ENCODE results near the gene GPRC5D.

DNA sequence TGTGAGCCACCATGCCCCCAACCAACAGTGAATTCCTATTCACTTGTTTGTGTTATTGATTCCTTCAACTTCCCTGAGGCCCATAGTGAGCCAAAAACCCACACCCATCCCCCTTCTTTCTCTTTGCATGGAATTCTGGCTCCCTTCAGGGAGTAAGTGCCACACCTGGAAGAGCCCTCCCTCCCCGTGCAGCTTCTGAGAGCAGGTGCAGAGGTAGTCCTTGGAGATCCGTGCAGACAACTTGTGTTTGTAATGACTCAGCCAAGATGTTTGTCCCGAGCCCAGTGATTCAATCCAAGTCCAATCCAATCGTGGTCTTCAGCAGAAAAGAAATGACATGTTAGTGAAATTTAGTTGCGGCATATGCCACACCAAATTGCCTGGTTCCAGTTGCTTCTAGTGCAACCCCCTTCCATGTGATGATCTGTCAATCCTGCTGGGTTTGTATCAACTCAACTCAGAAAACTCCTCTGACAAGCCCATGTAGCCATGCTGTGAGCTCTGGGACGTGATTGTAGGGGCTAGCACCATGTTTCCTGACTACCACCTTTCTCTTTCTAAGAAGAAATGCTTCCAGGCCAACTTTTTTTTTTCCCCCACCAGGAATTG is 33.1 kb downstream of the GPRC5D start:
- TF ChIP-seq, protein P1, sequence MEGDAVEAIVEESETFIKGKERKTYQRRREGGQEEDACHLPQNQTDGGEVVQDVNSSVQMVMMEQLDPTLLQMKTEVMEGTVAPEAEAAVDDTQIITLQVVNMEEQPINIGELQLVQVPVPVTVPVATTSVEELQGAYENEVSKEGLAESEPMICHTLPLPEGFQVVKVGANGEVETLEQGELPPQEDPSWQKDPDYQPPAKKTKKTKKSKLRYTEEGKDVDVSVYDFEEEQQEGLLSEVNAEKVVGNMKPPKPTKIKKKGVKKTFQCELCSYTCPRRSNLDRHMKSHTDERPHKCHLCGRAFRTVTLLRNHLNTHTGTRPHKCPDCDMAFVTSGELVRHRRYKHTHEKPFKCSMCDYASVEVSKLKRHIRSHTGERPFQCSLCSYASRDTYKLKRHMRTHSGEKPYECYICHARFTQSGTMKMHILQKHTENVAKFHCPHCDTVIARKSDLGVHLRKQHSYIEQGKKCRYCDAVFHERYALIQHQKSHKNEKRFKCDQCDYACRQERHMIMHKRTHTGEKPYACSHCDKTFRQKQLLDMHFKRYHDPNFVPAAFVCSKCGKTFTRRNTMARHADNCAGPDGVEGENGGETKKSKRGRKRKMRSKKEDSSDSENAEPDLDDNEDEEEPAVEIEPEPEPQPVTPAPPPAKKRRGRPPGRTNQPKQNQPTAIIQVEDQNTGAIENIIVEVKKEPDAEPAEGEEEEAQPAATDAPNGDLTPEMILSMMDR (conservative IDR thresholded peaks at IDR 0.05 in 1 of 2, IDR thresholded peaks at IDR 0.05 in 1 of 2; ENCODE audit: low read depth in 1 of 2, low read length in 2 of 2): no peak
- TF ChIP-seq EZH2 (IDR thresholded peaks at IDR 0.05; ENCODE audit: low read length, missing control alignments): no peak

Measured in fibroblast of lung (primary cell).